ENCODE data around the gene SOX5. TPM values are rescaled to one million over a fixed set of nuclear protein-coding genes. Genes with fewer than 3 reads are reported as not detected.

Gene SOX5
- total and polyA plus RNA-seq, 2 experiments from 2014 or later, result 1.0 to 4.7 TPM

GRCh38 chr12:23684121-23684520, 265.3 kb downstream of the SOX5 start:
- no peak overlapping the region for H3K4me3 ChIP-seq
- H3K4me1 ChIP-seq (ENCODE audit: insufficient read depth), result no peaks in the 10 kb centered on the region
- no peak overlapping the region for H2AFZ ChIP-seq
- H3K27me3 Mint-ChIP-seq (ENCODE audit: insufficient read depth, low read depth, poor library complexity), result no peaks in the 10 kb centered on the region
- no peaks in the 10 kb centered on the region for H3K36me3 ChIP-seq (ENCODE audit: insufficient read depth)
- no peak for TF ChIP-seq JUNB (IDR thresholded peaks at IDR 0.05; ENCODE audit: unreplicated experiment)
- TF ChIP-seq, protein P1, sequence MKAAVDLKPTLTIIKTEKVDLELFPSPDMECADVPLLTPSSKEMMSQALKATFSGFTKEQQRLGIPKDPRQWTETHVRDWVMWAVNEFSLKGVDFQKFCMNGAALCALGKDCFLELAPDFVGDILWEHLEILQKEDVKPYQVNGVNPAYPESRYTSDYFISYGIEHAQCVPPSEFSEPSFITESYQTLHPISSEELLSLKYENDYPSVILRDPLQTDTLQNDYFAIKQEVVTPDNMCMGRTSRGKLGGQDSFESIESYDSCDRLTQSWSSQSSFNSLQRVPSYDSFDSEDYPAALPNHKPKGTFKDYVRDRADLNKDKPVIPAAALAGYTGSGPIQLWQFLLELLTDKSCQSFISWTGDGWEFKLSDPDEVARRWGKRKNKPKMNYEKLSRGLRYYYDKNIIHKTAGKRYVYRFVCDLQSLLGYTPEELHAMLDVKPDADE (IDR thresholded peaks at IDR 0.05), result no peak
- peaks cover 11% of the 10 kb centered on the region; the same call in 2 of the 3 replicates for H3K4me1 Mint-ChIP-seq
- no peaks in the 10 kb centered on the region for H4K20me1 ChIP-seq (replicated peaks; ENCODE audit: insufficient read depth)
- H3K27ac ChIP-seq (ENCODE audit: low read depth), result no peak overlapping the region
- peaks cover 3% of the 10 kb centered on the region; the same call in 1 of the 3 replicates for H3K9me3 Mint-ChIP-seq
- H3K27me3 ChIP-seq (ENCODE audit: insufficient read depth), result no peaks in the 10 kb centered on the region
- H3F3A ChIP-seq (replicated peaks; ENCODE audit: low read depth), result no peaks in the 10 kb centered on the region
- H3K9me2 ChIP-seq (ENCODE audit: insufficient read depth), result no peaks in the 10 kb centered on the region
- DNase-seq (ENCODE audit: low spot score), result no peak
- H3K79me2 ChIP-seq (replicated peaks; ENCODE audit: insufficient read depth), result no peaks in the 10 kb centered on the region
- H3K4me2 ChIP-seq, result no peak overlapping the region
- H3K27ac Mint-ChIP-seq, result no peak overlapping the region
- H3K36me3 Mint-ChIP-seq (ENCODE audit: low read depth), result no peaks in the 10 kb centered on the region
- H3K4me3 Mint-ChIP-seq, result no peak overlapping the region
- no peak for ATAC-seq

DNA sequence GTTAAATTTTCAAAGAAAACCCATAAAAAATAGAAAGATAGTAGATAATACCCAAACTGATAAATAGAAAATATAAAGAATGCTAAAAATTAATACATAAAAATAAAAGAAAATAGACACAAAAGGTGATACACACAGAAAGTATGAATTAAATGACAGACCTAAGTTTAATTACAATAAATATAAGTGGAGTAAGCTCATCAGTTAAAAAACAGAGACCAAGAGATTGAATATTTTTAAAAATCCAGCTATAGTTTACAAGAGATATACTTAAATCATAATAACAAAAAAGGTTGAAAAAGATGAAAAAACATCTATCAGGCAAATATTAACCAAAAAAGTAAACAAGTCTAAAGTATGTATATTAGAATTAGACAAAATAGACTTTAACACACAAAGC, 268.2 kb downstream of the SOX5 start:
- DNase-seq (ENCODE audit: low spot score) (no peak), ATAC-seq (no peak)
- Histone ChIP-seq H2AFZ (no peak overlapping the region), H3K4me1 (ENCODE audit: insufficient read depth) (no peaks in the 10 kb centered on the region), H4K20me1 (replicated peaks; ENCODE audit: insufficient read depth) (no peaks in the 10 kb centered on the region), H3K27ac (ENCODE audit: low read depth) (no peak overlapping the region), H3K36me3 (ENCODE audit: insufficient read depth) (no peaks in the 10 kb centered on the region), H3K79me2 (replicated peaks; ENCODE audit: insufficient read depth) (no peaks in the 10 kb centered on the region), H3K4me3 (no peak overlapping the region), H3K9me2 (ENCODE audit: insufficient read depth) (no peaks in the 10 kb centered on the region), H3F3A (replicated peaks; ENCODE audit: low read depth) (no peaks in the 10 kb centered on the region), H3K27me3 (ENCODE audit: insufficient read depth) (no peaks in the 10 kb centered on the region), H3K4me2 (no peak overlapping the region)
- H3K4me1 Mint-ChIP-seq, result peaks cover 11% of the 10 kb centered on the region; the same call in 2 of the 3 replicates
- peaks cover 3% of the 10 kb centered on the region; the same call in 1 of the 3 replicates for H3K9me3 Mint-ChIP-seq
- H3K27ac Mint-ChIP-seq, result no peak overlapping the region
- H3K27me3 Mint-ChIP-seq (ENCODE audit: insufficient read depth, low read depth, poor library complexity), result no peaks in the 10 kb centered on the region
- H3K4me3 Mint-ChIP-seq, result no peak overlapping the region
- no peaks in the 10 kb centered on the region for H3K36me3 Mint-ChIP-seq (ENCODE audit: low read depth)
- TF ChIP-seq ZNF331 (CRISPR knock-in tag; IDR thresholded peaks at IDR 0.05; ENCODE audit: low read depth) (no peak), EZH2 (IDR thresholded peaks at IDR 0.05; ENCODE audit: low read depth, unreplicated experiment) (no peak), POLR2AphosphoS5 (IDR thresholded peaks at IDR 0.05; ENCODE audit: low read depth) (no peak), STAT1 (IDR thresholded peaks at IDR 0.05; ENCODE audit: unreplicated experiment) (no peak), CREB1 (CRISPR knock-in tag; IDR thresholded peaks at IDR 0.05; ENCODE audit: low read depth) (no peak), ZNF114 (CRISPR knock-in tag; IDR thresholded peaks at IDR 0.05) (no peak), EZH2phosphoT487 (IDR thresholded peaks at IDR 0.05; ENCODE audit: unreplicated experiment) (no peak)
- TF ChIP-seq, protein P2, sequence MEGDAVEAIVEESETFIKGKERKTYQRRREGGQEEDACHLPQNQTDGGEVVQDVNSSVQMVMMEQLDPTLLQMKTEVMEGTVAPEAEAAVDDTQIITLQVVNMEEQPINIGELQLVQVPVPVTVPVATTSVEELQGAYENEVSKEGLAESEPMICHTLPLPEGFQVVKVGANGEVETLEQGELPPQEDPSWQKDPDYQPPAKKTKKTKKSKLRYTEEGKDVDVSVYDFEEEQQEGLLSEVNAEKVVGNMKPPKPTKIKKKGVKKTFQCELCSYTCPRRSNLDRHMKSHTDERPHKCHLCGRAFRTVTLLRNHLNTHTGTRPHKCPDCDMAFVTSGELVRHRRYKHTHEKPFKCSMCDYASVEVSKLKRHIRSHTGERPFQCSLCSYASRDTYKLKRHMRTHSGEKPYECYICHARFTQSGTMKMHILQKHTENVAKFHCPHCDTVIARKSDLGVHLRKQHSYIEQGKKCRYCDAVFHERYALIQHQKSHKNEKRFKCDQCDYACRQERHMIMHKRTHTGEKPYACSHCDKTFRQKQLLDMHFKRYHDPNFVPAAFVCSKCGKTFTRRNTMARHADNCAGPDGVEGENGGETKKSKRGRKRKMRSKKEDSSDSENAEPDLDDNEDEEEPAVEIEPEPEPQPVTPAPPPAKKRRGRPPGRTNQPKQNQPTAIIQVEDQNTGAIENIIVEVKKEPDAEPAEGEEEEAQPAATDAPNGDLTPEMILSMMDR (conservative IDR thresholded peaks at IDR 0.05; ENCODE audit: low read depth in 2 of 2), result no peak
- TF ChIP-seq, protein P3, sequence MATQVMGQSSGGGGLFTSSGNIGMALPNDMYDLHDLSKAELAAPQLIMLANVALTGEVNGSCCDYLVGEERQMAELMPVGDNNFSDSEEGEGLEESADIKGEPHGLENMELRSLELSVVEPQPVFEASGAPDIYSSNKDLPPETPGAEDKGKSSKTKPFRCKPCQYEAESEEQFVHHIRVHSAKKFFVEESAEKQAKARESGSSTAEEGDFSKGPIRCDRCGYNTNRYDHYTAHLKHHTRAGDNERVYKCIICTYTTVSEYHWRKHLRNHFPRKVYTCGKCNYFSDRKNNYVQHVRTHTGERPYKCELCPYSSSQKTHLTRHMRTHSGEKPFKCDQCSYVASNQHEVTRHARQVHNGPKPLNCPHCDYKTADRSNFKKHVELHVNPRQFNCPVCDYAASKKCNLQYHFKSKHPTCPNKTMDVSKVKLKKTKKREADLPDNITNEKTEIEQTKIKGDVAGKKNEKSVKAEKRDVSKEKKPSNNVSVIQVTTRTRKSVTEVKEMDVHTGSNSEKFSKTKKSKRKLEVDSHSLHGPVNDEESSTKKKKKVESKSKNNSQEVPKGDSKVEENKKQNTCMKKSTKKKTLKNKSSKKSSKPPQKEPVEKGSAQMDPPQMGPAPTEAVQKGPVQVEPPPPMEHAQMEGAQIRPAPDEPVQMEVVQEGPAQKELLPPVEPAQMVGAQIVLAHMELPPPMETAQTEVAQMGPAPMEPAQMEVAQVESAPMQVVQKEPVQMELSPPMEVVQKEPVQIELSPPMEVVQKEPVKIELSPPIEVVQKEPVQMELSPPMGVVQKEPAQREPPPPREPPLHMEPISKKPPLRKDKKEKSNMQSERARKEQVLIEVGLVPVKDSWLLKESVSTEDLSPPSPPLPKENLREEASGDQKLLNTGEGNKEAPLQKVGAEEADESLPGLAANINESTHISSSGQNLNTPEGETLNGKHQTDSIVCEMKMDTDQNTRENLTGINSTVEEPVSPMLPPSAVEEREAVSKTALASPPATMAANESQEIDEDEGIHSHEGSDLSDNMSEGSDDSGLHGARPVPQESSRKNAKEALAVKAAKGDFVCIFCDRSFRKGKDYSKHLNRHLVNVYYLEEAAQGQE (IDR thresholded peaks at IDR 0.05; ENCODE audit: unreplicated experiment), result no peak
